HEK293 (cell line): ENCODE results near the gene KLHL13.

Source experiments
- CTCF ChIA-PET: fragments of 350-600 bp; formaldehyde crosslinking; extraction: SDS; loops from one replicate; lab custom pipeline; 2021; ENCODE audit warnings: antibody characterized with exemption; lab: Yijun Ruan, JAX
- POLR2A ChIA-PET: fragments of 300-600 bp; formaldehyde crosslinking; extraction: SDS; loops from one replicate; lab custom pipeline; 2020; ENCODE audit warnings: antibody characterized with exemption, inconsistent platforms; lab: Yijun Ruan, JAX
- H3K27ac ChIP-seq: fragments of 200-500 bp; sonication (Bioruptor generic); 2 replicates; pipeline ENCODE4 v1.5.1; 2014; ENCODE audit warnings: low read depth, low read length, control low read depth, inconsistent platforms; ENCODE audit errors: extremely low read depth
- H3K36me3 ChIP-seq, 2 experiments: fragments of 200-500 bp in 1 of 2; sonication (Bioruptor generic) in 1 of 2; 1 replicate in 1 of 2; 2 replicates in 1 of 2; pipeline ENCODE4 v1.5.1; 2014 to 2017; ENCODE audit warnings: inconsistent platforms in 2 of 2, low read length in 2 of 2; ENCODE audit not compliant: control insufficient read depth in 2 of 2, insufficient read depth in 1 of 2
- H3K4me1 ChIP-seq: fragments of 200-500 bp; sonication (Bioruptor generic); 2 replicates; pipeline ENCODE4 v1.5.1; 2014; ENCODE audit warnings: mild to moderate bottlenecking, low read length, inconsistent platforms; ENCODE audit not compliant: control insufficient read depth, insufficient read depth
- H3K4me3 ChIP-seq: 2 replicates; pipeline ENCODE4 v1.5.1; 2011; ENCODE audit warnings: low read depth, mild to moderate bottlenecking, control low read depth, low read length, moderate library complexity
- H3K9me3 ChIP-seq: fragments of 200-500 bp; sonication (Bioruptor generic); 2 replicates; pipeline ENCODE4 v1.5.1; 2014; ENCODE audit warnings: low read depth, low read length, inconsistent platforms; ENCODE audit not compliant: control insufficient read depth, insufficient read depth
- GFI1B ChIP-seq: fragments of 450-650 bp; formaldehyde crosslinking; IDR thresholded peaks from 2 replicates; pipeline ENCODE4 v1.5.1; 2016; ENCODE audit warnings: missing biosample characterization, missing genetic modification characterization
- KLF7 ChIP-seq: fragments of 450-650 bp; formaldehyde crosslinking; IDR thresholded peaks from 2 replicates; pipeline ENCODE4 v1.5.1; 2016; ENCODE audit warnings: missing biosample characterization, missing genetic modification characterization, borderline replicate concordance
- PATZ1 ChIP-seq: fragments of 450-650 bp; formaldehyde crosslinking; IDR thresholded peaks from 2 replicates; pipeline ENCODE4 v1.5.1; 2016; ENCODE audit warnings: missing biosample characterization, missing genetic modification characterization
- RBAK ChIP-seq: fragments of 450-650 bp; formaldehyde crosslinking; IDR thresholded peaks from 2 replicates; pipeline ENCODE4 v1.5.1; 2016; ENCODE audit warnings: missing biosample characterization, missing genetic modification characterization
- REST ChIP-seq: fragments of 450-650 bp; formaldehyde crosslinking; IDR thresholded peaks from 2 replicates; pipeline ENCODE4 v1.5.1; 2016; ENCODE audit warnings: missing biosample characterization, missing genetic modification characterization
- SCRT2 ChIP-seq: fragments of 450-650 bp; formaldehyde crosslinking; IDR thresholded peaks from 2 replicates; pipeline ENCODE4 v1.5.1; 2016; ENCODE audit warnings: missing biosample characterization, missing genetic modification characterization
- SETDB1 ChIP-seq: IDR thresholded peaks from one replicate; pipeline ENCODE4 v1.6.1; 2017; ENCODE audit warnings: mild to moderate bottlenecking, low read length, moderate library complexity, mixed read lengths; ENCODE audit not compliant: insufficient read length
- ZBTB1 ChIP-seq: fragments of 450-650 bp; formaldehyde crosslinking; IDR thresholded peaks from 2 replicates; pipeline ENCODE4 v1.5.1; 2016; ENCODE audit warnings: missing biosample characterization, missing genetic modification characterization
- ZFHX2 ChIP-seq: fragments of 450-650 bp; formaldehyde crosslinking; conservative IDR thresholded peaks from 2 replicates; pipeline ENCODE4 v1.5.1; 2016; ENCODE audit warnings: missing biosample characterization, missing genetic modification characterization
- ZNF114 ChIP-seq: fragments of 450-650 bp; formaldehyde crosslinking; IDR thresholded peaks from 2 replicates; pipeline ENCODE4 v1.5.0; 2017; ENCODE audit warnings: missing biosample characterization, missing genetic modification characterization
- ZNF24 ChIP-seq: fragments of 450-650 bp; formaldehyde crosslinking; IDR thresholded peaks from 2 replicates; pipeline ENCODE4 v1.5.1; 2016; ENCODE audit warnings: missing biosample characterization, missing genetic modification characterization
- ZNF274 ChIP-seq, 2 experiments: fragments of 200-500 bp in 1 of 2; fragments of 450-650 bp in 1 of 2; sonication (Bioruptor generic) in 1 of 2; formaldehyde crosslinking in 1 of 2; IDR thresholded peaks; 2 replicates each; pipeline versions ENCODE4 v1.5.1 to v1.6.1; 2014 to 2016; ENCODE audit warnings: borderline replicate concordance in 1 of 2, inconsistent platforms in 1 of 2, low read length in 1 of 2, missing biosample characterization in 1 of 2, missing genetic modification characterization in 1 of 2
- ZNF335 ChIP-seq: fragments of 450-650 bp; formaldehyde crosslinking; conservative IDR thresholded peaks from 2 replicates; pipeline ENCODE4 v1.5.1; 2016; ENCODE audit warnings: missing biosample characterization, missing genetic modification characterization
- ZNF354C ChIP-seq: fragments of 450-650 bp; formaldehyde crosslinking; IDR thresholded peaks from 2 replicates; pipeline ENCODE4 v1.5.1; 2016; ENCODE audit warnings: missing biosample characterization, missing genetic modification characterization, low read depth, borderline replicate concordance
- ZNF501 ChIP-seq: fragments of 450-650 bp; formaldehyde crosslinking; IDR thresholded peaks from 2 replicates; pipeline ENCODE4 v1.5.1; 2016; ENCODE audit warnings: missing biosample characterization, missing genetic modification characterization
- ZNF521 ChIP-seq: fragments of 450-650 bp; formaldehyde crosslinking; IDR thresholded peaks from 2 replicates; pipeline ENCODE4 v1.5.1; 2017; ENCODE audit warnings: missing biosample characterization, mild to moderate bottlenecking, missing genetic modification characterization
- ZNF623 ChIP-seq: fragments of 450-650 bp; formaldehyde crosslinking; IDR thresholded peaks from 2 replicates; pipeline ENCODE4 v1.5.1; 2016; ENCODE audit warnings: missing biosample characterization, missing genetic modification characterization
- ZNF654 ChIP-seq: fragments of 450-650 bp; formaldehyde crosslinking; IDR thresholded peaks from 2 replicates; pipeline ENCODE4 v1.5.1; 2016; ENCODE audit warnings: low read depth, missing biosample characterization, missing genetic modification characterization
- ZNF660 ChIP-seq: fragments of 450-650 bp; IDR thresholded peaks from 2 replicates; pipeline ENCODE4 v1.5.1; 2018; ENCODE audit warnings: missing biosample characterization, mild to moderate bottlenecking, missing genetic modification characterization
- ZNF677 ChIP-seq: fragments of 450-650 bp; IDR thresholded peaks from 2 replicates; pipeline ENCODE4 v1.5.0; 2018; ENCODE audit warnings: missing biosample characterization, mild to moderate bottlenecking, missing genetic modification characterization, moderate library complexity
- ZNF76 ChIP-seq: fragments of 450-650 bp; formaldehyde crosslinking; IDR thresholded peaks from 2 replicates; pipeline ENCODE4; 2016; ENCODE audit warnings: low read depth, missing biosample characterization, missing genetic modification characterization, borderline replicate concordance
- ZSCAN18 ChIP-seq: fragments of 450-650 bp; formaldehyde crosslinking; IDR thresholded peaks from 2 replicates; pipeline ENCODE4 v1.5.1; 2016; ENCODE audit warnings: missing biosample characterization, missing genetic modification characterization
- ZSCAN5A ChIP-seq: fragments of 450-650 bp; formaldehyde crosslinking; IDR thresholded peaks from 2 replicates; pipeline ENCODE4 v1.5.1; 2016; ENCODE audit warnings: missing biosample characterization, missing genetic modification characterization

The KLHL13 gene

DNA sequence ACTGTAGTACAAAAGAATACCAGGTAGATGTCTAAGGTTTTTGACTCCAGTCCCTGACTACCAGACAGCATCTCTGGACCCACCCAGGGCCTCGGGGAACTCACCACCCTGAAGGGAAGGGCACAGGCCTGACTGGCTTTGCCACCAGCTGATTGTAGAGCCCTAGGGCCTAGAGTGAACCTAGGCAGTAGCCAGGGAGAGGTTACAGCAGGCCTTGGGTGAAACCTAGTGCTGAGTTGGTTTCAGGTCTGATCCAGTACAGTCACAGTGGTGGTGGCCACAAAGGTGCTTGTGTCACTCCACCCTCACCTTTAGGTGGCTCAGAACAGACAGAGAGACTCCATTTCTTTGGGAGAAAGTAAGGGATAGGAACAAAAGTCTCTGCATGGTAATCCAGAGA, 244.8 kb downstream of the KLHL13 start:
- H3K9me3 ChIP-seq: no peaks in the 10 kb centered on the region; the same call in 1 of the 2 replicates
- H3K4me1 ChIP-seq: no peaks in the 10 kb centered on the region
- no peak overlapping the region for H3K4me3 ChIP-seq
- ChIA-PET CTCF (no interaction called here), POLR2A (no interaction called here)
- no peak overlapping the region for H3K27ac ChIP-seq
- TF ChIP-seq ZBTB1 (tag by site-specific recombination): no peak
- TF ChIP-seq ZNF335 (tag by site-specific recombination): no peak
- TF ChIP-seq ZNF274 (IDR thresholded peaks at IDR 0.05; ENCODE audit: low read length): no peak
- TF ChIP-seq ZNF274 (tag by site-specific recombination; IDR thresholded peaks at IDR 0.05; ENCODE audit: borderline replicate concordance): no peak
- TF ChIP-seq ZNF354C (tag by site-specific recombination): no peak
- no peak for TF ChIP-seq KLF7 (tag by site-specific recombination)
- TF ChIP-seq SETDB1: no peak
- TF ChIP-seq ZNF660 (tag by site-specific recombination): no peak
- TF ChIP-seq ZSCAN5A (tag by site-specific recombination): no peak
- TF ChIP-seq ZNF677: no peak
- TF ChIP-seq, all 188 proteins: peak for 0
- no peaks in the 10 kb centered on the region for H3K36me3 ChIP-seq

DNA sequence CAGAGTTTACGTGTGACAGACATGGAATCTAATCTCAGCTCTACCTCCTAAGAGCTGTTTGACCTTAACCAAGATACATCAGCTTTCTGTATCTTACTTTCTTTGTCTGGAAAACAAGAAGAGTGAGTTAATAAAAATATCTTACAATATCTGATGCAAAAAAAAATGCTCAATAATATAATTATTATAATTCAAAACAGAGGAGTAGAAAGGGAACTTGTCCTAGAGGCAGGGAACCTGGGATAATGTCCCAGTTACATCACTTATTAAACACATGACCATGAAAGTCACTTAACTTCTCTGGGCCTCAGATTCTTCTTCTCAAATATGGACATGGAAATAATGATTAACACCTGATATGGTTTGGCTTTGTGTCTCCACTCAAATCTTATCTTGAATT, 256.1 kb downstream of the KLHL13 start:
- no peaks in the 10 kb centered on the region for H3K36me3 ChIP-seq
- H3K4me1 ChIP-seq: no peaks in the 10 kb centered on the region
- TF ChIP-seq ZNF274 (IDR thresholded peaks at IDR 0.05; ENCODE audit: low read length) (no peak), ZNF274 (tag by site-specific recombination; IDR thresholded peaks at IDR 0.05; ENCODE audit: borderline replicate concordance) (no peak), GFI1B (tag by site-specific recombination) (no peak), ZNF654 (no peak), ZNF114 (tag by site-specific recombination) (no peak), ZNF501 (tag by site-specific recombination) (no peak), REST (tag by site-specific recombination) (no peak), ZNF24 (tag by site-specific recombination) (no peak)
- H3K27ac ChIP-seq: no peak overlapping the region
- H3K4me3 ChIP-seq: no peak overlapping the region
- POLR2A ChIA-PET: no interaction called here
- CTCF ChIA-PET: no interaction called here
- peaks cover 2% of the 10 kb centered on the region; the same call in 1 of the 2 replicates for H3K9me3 ChIP-seq

GRCh38 chrX:117854806-117855205, 261.8 kb downstream of the KLHL13 start:
- Histone ChIP-seq H3K4me1 (no peaks in the 10 kb centered on the region), H3K4me3 (no peak overlapping the region), H3K9me3 (no peaks in the 10 kb centered on the region), H3K36me3 (no peaks in the 10 kb centered on the region), H3K27ac (no peak overlapping the region)
- POLR2A ChIA-PET: no interaction called here
- CTCF ChIA-PET: interaction anchor here (0.6 kb wide), 1 partner anchor 19 kb away, joined by 3 read pairs; no protein-coding TSS in a partner anchor
- TF ChIP-seq ZNF76 (tag by site-specific recombination) (no peak), PATZ1 (tag by site-specific recombination) (no peak), ZFHX2 (tag by site-specific recombination) (no peak), ZNF623 (tag by site-specific recombination) (no peak), ZSCAN18 (tag by site-specific recombination) (no peak), RBAK (tag by site-specific recombination) (no peak), SCRT2 (tag by site-specific recombination) (no peak), ZNF521 (tag by site-specific recombination) (no peak)
